Activated CD4-positive, alpha-beta T cell treated with anti-CD3 and anti-CD28 coated beads, Interleukin-2, amount 50 U/mL, for 1 hour (primary cell): ENCODE measurements around the gene ZBTB42.

Source experiments
- DNase-seq: peaks from one replicate; pipeline ENCODE4 v3.0.0-alpha.2; 2020

Gene ZBTB42

DNA sequence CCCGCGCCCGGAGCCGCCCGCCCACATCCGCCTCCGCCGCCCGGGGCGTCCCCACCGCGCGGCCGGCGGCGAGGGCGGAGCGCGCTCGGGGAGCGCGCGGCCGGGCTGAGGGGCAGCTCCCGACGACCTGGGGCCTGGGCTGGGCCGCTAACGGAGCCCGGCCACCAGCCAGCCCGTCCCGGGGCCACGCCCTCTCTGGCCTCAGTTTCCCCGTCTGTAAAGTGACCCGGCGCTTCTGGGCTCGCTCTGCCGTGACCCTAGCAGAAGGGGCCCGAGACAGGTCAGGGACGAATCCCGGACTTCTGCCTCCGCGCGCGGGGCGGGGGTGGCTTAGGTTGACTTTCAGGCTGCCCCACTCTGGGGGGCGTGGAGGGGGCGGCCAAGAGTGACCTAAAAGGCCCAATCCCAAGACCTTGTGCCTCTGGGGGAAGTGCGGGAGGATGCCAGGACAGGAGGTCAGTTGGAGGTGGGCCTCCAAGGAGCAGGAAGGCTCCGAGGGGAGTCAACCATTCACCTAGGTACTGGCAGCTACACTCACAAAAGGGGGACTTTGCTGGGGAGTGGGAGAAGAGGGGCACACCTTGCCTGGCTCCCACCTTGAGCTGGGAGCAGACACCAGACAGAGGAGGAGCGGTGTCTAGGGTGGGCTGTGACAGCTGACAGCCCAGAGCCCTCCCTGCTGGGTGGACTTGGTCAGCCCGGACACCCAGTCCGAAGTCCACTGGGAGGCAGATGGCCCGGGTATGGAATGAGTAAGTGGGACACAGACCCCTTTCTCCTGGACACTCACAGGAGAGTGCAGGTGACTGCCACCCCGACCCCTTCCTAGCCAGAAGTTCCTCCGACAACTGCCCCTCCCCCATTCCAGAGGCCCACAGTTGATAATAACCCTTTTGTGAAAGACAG is 4.9 kb upstream of the ZBTB42 start:
- peak; percentile 59 for DNase-seq

DNA sequence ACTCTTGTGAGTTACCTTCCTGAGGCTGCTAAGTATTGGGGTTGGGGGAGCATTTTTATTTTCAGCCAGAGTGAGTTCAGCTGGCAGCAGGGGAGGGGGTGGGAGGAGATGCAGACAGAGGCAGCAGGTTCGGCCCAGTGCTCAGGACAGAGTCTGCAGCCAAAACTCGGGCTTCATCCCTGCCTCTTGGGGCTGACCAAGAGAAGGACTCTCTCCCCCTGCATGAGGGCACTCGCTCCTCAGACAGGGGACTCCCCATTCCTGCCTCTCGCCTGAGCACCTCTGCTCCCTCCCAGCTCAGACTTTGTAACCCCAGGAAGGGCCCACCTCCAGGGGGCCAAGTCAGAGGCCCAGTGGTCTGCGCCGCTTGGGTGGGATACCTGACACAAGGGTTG is 4.2 kb upstream of the ZBTB42 start:
- DNase-seq = no peak

DNA sequence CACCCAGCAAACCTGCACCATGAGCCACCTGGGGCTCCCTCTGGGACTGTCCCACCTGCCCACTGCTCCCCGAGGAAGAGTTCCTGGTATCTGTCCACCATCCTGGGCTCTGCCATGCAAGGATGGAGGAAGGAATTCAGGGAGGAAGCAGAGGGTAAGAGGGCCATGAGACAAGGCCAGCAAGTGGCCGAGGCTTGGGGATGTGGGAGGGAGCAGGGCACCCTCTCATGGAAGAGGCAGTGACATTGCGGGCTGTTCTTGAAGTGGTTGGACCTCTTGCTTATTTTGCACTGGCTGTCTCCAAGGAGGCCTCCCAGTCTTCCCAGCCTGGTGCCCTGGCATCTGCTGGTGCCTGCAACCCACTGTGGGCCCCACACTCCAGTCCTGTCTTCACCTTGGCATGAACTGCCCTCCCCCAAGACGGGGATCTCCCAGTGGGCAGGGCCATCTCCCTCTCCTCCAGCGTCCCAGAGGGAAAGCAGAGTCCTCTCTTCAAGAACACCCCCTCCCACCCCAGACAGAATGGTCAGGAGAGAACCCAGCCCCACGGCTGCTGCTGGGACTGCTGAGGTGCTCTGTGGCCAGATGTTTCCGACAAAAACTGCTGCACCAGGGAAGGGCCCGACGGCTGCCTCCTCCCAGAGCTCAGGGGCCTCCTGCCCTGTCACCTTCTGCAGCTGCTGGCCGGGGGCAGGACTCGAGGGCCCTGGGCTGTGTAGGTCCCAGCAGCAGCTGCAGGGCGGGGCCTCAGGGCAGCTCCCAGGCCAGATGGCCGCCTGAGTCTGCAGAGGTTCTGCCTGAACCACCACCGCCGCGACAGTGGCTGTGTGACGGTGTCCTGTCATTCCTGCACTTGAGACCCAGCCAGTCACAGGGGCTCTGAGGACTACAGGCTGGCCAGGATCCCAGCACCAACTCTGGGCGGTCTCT is 3.5 kb upstream of the ZBTB42 start:
- no peak for DNase-seq

DNA sequence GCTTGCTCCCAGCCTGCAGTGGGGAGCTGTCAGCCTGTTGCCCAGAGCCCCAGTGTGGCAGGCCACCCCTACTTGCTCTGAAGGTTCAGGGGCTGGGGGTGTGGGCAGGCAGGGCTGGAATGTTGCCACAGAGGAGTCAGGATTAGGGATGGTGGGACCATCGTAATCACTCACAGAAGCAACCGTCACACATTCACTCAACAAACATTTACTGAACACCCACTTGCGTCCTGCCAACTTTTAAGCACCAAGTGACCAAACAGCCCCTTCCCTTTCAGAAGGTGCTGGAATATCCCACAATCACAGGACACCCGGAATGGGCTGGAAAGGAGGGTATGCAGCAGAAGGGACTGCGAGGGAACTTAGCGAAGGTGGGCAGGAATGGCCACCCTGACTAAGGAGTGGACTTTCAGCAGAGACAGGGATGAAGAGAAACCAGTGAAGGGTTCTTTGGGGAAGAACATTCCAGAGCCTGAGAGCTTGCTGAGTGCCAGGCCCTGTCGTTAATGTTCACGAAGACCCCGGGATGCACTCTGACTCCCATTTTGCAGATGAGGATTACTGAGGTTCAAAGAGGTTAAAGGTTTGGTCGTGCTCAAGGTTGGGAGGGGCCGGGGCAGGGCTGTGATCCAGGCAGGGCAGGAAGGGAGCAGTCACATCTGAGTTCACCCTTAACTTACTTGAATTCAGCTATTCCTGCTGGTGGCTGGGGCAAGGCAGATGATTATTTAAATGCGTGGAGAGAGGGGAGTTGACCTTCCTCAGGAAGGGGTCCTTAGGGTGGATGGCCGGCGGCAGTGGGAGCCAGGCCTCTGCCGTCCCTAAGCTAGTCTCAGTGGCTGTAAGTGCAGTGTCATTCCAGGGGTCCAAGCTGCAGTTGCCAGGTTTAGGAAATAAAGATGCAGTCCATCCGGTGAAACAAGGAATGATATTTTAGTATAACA is 2.3 kb upstream of the ZBTB42 start:
- DNase-seq = no peak

DNA sequence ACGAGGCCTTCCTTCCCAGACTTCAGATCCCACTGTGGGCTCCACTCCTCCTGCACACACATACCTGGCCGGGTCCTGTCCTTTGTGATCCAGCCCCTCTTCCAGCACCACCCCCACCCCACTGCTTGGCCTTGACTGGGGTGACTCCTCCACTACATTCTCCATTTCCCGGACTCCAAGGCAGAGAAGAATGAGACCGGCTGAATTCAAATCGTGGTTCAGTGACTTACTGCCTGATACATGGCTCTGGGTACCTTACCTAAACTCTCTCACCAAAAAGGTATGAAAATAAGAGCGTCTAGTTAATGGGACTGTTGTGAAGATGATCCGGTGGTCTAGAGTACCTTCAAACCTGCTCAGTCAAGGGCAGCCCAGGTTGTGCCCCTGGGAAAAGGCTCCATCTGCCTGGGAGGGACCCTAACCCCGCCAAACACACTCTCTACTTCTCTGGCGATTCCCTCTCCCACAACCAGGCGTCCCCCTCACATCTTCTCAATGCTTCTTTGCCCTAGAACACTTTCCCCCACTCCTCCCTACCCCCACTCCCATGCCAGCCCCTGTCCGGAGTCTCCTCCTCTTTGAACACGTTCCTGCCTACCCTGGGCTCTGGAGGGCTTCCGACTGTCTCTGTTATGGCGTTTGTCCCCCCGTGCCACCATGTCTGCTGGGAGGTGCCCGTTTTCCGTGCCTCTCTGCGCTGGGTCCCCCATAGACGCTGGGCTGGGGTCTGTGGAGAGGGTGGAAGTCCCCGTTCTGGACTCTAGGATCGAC is 1.5 kb upstream of the ZBTB42 start:
- no peak for DNase-seq

DNA sequence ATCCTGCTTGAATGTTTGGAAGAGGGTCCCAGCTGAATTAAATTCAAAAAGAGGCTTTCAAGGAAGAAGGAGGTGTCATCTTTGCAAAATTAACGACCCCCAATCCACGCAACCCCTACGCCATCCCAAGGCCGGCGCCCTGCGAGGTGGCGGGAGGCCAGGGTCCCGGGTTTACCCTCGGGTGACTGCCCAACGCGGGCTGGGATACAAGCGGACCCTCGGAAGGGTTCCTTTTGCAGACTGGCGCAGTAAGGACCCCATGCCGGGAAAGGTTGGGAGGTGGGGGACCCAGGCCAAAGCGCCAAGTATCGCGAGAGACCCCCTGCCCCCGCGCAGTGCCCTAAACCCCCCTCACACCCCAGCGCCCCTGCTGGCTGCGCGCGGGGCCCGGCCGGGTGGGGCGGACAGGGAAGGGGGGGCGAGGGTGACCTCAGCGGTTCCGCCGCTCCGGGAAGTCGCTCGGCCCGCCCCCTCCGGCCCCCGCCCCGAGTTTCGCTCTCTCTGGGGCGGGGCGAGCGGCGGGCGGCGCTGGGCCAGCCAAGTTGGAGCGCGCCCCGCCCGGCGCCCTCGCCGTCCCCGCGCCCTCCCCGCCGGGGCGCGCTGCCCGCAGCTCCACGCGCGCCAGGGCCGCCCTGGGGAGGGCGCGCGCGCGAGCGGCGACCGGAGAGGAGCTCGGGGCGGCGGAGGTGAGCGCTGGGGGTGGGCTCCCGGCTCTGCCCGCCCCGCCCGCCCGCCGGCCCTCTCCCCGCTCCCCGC is 708 bp upstream of the ZBTB42 start:
- peak; percentile 78 for DNase-seq

DNA sequence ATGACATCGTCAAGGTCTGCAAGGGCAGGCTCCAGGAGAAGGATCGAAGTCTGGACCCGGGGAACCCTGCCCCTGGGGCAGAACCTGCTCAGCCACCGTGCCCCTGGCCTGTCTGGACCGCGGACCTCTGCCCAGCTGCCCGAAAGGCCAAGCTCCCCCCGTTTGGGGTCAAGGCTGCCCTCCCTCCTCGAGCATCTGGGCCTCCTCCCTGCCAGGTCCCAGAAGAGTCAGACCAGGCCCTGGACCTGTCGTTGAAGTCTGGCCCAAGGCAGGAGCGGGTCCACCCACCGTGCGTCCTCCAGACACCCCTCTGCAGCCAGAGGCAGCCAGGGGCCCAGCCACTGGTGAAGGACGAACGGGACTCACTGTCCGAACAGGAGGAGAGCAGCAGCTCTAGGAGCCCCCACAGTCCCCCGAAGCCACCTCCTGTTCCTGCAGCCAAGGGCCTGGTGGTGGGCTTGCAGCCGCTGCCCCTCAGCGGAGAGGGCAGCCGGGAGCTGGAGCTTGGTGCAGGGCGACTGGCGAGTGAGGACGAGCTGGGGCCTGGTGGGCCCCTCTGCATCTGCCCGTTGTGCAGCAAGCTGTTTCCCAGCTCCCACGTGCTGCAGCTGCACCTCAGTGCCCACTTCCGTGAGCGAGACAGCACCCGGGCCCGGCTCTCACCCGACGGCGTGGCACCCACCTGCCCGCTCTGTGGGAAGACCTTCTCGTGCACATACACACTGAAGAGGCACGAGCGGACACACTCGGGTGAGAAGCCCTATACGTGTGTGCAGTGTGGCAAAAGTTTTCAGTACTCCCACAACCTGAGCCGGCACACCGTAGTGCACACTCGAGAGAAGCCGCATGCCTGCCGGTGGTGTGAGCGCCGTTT is 856 bp downstream of the ZBTB42 start:
- DNase-seq = no peak

DNA sequence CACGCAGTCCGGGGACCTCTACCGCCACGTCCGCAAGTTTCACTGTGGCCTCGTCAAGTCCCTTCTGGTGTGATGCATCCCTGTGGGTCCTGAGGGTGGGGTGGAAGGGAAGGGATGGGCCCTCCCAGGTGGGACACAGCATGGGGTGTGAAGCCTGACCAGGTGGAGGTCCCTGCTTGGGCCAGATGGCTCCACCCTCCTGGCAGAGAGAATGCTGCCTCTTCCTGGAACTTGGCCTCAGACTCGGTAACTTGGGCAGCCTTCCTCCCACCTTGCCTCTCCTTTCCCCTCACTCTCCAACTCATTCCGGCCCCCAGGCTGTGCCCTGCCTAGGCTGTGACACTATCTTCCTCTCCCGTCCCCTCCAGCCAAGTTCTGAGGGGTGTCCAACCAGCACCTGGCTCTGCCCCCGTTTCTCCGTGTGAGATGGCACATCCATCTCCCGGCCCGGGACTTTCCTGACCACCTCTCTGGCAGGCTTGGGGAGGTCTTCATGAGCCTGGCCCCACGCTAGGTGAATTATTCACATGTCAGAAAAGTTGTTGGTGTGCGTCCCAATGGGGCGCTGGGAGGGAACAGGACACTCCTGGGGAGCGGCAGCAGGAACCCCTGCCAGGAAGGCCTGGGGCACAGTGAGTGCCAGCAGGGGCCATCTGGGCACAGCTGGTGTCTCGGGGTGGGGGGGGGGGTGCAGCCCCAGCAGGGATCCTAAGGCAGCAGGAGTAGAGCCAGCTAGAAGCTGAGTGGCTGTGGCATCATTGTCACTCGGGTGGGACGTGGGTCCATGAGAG is 1.7 kb downstream of the ZBTB42 start:
- DNase-seq = no peak

DNA sequence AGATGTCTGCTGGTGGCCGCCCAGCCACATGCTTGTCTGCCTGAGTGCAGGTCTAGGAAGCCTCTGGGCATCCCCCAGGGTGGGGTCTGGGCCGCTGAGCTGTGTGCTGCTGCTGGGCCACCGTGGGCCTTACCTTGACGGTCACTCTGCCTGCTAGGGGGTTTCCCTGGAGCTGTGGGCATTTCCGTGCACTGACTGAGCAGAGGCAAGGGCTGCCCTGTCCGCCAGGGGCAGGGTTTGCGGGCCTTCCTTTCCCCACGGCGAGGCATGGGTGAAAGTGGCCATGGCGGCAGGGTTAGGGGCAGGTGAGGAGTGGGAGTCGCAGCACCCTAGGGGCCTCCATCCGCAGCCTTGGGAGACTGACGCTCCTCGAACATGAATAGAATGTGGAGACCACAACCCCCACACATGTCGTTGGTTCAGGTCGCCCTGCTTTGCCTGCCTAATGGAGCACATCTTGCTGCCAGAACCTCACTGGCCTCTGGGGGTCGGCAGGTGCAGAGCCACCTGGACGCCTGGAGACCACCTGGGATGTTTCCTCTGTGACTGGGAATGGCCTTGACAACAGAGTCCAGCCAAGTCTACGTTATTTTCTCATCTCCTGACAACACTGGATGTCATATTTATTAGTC is 2.5 kb downstream of the ZBTB42 start:
- no peak for DNase-seq

DNA sequence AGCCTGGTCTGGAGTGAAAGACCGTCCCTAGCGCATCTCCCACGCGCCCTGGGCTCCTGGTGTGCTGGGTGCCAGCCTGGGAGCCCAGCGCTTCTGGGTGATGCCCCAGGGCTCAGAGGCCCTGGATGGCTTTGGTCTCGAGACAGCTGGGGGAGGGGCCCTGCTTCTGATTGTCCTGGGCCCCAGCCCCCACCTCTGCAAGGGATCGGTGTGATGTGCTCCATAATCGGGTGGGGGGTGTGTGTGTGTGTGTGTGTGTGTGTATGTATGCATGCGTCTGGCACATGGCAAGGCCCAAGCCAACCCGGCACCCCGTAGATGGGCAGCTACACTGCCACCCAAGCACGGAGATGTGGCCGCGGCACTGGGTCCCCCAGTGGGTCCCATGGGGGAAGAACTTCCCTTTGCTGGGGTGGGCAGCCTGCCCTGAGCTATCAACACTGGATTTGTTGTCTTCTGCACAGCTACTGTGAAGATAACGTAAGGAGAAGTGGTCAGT is 3.1 kb downstream of the ZBTB42 start:
- DNase-seq = no peak

DNA sequence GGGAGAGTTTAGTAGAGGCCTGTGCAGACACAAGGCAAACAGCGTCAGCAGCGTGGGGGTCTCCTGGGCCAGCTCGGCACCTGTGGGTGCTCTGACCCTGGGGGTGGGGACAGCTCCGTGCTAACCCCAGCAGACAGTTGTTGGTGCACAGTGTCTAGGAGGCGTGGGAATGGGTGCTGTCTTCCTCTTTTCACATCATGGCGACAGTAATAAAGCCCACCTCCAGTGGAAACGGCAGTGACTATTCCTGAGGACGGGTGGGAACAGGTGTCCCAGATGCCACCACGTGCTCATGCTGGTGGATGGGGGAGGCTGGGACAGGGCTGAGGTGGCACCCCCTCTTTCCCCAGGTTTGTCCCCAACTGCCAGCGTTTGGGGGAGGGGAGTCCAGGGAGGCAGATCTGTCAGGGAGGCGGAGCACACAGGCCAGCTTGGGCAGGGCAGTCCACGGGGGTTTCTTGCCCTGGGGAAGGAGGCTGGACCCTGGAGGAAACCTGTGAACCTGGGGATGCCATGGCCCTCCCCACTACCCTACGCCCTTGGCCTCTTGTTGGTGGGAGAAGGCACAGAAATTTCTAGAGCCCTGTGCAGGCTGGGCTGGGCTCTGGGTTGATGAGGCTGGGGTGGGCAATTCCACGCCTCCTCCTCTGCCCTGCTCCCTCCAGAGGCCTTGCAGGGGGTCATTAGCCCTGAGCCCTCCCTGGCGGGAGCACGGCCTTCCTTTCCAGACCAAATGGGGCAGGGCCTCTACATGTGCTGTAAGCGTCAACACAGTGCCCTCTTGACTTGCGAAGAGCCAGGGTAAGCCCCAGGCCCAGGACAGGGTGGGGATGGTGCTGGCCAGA is 3.8 kb downstream of the ZBTB42 start:
- DNase-seq = no peak

DNA sequence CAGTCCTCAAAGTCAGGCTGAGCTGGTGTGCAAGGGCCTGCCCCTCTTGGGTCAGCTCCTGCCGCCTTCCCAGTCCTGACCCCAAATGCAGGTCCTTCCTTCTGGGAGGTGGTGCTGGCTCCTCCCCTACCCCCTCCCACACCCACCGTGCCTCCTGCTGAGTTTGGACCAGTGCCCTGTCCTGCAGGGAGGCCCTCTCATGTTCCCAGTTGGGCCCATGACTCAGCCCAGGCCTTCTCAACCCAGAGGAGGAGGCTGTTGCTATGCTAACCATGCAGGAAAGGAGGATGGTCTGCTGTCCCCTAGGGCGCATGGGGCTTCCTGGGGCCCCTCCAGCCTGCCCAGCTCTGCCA is 4.4 kb downstream of the ZBTB42 start:
- no peak for DNase-seq

DNA sequence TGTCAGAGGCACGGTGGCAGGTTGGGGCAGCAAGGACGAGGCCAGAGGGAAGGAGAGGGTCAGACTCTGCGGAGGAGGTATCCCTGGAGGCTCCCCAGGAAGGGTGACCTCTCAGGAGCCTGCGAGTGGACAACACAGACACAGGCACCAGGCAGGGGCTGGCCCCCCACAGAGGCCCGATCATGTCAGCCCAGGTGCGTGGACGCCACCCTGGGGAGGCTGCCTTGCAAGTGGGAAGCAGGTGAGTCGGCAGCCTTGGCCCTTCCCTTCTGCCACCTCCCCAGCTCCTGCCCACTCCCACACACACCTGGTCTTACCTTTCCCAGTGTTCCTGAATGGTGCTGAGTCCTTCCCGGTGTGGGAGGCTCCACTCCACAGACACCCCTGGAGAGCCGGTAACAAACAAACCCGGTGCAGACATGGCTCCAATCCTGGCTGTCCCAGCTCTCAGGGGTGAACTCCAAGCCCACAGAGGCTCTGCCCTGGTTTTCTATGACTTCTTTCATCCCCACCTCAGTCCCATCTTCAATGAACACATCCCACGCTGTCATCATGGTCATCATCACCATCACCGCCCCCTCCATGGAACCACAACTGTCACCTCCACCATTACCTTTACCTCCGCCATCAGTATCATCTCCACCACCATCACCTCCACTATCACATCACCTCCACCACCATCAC is 5.2 kb downstream of the ZBTB42 start:
- no peak for DNase-seq

DNA sequence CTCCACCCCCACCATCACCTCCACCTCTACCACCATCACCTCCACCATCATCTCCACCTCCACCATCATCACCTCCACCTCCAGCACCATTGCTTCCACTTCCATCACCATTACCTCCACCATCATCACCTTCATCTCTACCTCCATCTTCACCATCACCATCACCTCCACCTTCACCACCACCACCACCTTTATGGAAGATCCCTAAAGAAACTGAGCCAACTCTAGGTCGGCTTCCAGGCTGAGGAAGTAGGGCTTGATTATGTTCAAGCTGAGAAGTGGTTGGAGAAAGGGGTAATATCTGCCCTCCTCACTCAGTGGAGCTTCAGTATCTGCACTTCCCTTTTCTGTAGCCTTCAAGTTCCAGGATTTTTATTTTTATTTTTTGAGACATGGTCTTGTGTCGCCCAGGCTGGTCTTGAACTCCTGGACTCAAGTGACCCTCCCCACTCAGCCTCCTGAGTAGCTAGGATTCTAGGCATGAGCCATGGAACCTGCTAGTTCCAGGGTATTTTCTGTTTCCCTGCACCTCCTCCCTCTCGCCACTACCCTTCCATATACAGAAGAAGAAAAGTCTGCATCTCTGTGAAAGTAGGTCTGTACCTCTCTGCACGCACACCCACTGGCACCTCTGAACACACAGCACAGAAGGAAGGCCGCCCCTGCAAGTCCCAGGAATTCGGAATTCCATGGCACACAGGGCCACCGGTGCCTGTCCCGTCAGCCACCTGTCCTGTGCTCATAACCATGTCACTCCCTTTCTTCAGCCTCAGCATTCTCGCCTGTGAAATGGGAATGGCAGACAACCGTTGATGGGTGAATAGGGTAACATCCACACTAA is 5.9 kb downstream of the ZBTB42 start:
- no peak for DNase-seq

DNA sequence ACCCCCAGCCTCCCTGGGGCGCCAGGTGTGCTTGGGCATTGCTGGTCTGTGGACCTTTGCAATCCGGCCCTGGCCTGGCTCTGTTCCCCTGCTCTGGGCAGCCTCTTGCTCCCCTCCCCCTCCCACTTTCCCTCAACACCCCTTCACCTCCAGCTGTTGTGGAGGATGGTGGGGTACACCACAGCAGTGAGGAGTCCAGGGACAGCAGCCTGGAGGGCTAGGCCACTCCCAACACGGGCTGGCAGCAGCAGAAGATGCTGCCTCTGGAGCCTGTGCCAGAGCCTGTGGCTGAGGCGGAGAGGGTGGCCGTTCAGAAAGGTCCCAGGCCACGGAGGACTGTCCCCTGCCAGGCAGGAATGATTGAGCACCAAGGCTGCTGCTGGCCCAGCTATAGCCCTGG is 7.6 kb downstream of the ZBTB42 start:
- no peak for DNase-seq

DNA sequence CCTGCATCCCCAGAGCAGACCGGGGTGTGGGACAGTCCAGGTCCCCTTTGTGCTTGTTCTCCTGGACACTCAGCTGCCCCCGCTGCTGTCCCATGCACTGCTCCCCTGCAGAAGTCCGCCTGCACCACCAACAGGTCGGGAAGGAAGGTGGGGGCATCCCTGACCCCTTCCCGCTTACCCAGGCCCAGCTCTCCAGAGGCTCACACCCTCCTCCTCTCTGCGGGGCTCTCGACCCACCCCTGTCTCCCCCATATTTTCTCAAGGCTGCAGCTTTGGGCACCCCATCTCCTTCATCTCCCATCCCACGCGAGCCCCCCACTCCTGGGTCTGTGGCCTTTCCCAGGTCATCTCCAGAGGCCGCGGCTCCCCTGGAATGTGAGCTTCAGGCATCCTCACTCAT is 9.4 kb downstream of the ZBTB42 start:
- no peak for DNase-seq
